ENCODE data around the gene KRTAP10-11.

GRCh38 chr21:44658541-44658910, 12.3 kb downstream of the KRTAP10-11 start:
- TF ChIP-seq CTCF (conservative IDR thresholded peaks at IDR 0.05; ENCODE audit: low read length) (no peak), EZH2phosphoT487 (IDR thresholded peaks at IDR 0.05; ENCODE audit: borderline replicate concordance, low read depth, low read length) (no peak)
